ENCODE data around the gene LRRK1. TPM values are rescaled to one million over a fixed set of nuclear protein-coding genes. Genes with fewer than 3 reads are reported as not detected.

Gene LRRK1
- total and polyA plus RNA-seq, 8 donors, result 4.3 to 19.4 (median 11.1) TPM

DNA sequence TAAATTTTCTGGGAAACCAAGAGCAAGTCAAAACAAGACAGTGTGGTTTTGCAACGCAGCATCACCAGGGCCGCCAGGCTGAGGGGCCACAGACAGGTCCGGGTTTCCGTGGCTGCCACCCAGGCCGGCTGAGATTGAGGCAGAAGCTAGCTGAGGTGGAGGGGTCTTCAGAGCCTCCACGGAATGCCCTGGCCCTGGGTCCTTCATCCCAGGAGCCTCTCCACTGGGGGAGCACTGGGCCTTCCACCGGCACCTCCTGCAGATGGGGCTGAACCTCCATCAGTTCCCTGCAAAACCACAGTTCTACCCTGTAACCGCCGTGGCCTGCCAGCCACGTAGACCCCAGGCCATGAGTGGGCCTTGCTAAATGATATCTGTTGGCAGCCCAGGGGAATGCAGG, 180.0 kb downstream of the LRRK1 start:
- DNase-seq (peak in 1 of 6 donors; percentile 21), FAIRE-seq (no peak), ATAC-seq (no peak)
- TF ChIP-seq, protein P1, sequence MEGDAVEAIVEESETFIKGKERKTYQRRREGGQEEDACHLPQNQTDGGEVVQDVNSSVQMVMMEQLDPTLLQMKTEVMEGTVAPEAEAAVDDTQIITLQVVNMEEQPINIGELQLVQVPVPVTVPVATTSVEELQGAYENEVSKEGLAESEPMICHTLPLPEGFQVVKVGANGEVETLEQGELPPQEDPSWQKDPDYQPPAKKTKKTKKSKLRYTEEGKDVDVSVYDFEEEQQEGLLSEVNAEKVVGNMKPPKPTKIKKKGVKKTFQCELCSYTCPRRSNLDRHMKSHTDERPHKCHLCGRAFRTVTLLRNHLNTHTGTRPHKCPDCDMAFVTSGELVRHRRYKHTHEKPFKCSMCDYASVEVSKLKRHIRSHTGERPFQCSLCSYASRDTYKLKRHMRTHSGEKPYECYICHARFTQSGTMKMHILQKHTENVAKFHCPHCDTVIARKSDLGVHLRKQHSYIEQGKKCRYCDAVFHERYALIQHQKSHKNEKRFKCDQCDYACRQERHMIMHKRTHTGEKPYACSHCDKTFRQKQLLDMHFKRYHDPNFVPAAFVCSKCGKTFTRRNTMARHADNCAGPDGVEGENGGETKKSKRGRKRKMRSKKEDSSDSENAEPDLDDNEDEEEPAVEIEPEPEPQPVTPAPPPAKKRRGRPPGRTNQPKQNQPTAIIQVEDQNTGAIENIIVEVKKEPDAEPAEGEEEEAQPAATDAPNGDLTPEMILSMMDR (IDR thresholded peaks at IDR 0.05), result no peak
- intact Hi-C loops (cut with DNase I), result no loop called here
- 85 to 92% methylated on average over 10 of the region's 10 CpGs for WGBS, 2 donors
- no peaks in the 10 kb centered on the region for H3K9me3 ChIP-seq
- H3K27ac ChIP-seq, result no peak overlapping the region
- H3K4me1 ChIP-seq, result no peaks in the 10 kb centered on the region
- no peak overlapping the region for H3K4me3 ChIP-seq
- H3K27me3 ChIP-seq, result no peaks in the 10 kb centered on the region
- H3K36me3 ChIP-seq, result no peaks in the 10 kb centered on the region

DNA sequence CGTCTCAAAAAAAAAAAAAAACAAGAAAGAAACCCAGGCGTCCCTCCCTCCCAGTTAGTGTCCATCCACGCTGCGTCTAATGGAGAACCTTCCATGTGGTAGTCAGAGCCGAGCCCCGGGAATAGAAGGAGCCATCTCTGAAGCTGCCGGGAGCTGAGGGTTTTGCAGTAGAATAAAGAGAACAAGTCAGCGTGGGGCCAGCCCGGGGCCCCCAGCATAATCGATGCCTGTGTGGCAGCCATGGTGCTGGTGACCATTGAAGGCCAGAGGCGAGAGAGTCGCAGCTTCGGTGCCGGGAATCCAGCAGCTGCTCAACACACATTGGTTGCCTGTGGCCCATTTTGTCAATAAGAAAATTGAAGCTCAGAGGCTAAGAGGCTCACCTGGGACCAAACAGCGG, 181.0 kb downstream of the LRRK1 start:
- intact Hi-C loops (cut with DNase I), result no loop called here
- 84 to 87% methylated on average over 15 of the region's 15 CpGs for WGBS, 2 donors
- peak in 2 of 6 donors; percentile 36 to 47 for DNase-seq
- Histone ChIP-seq H3K9me3 (no peaks in the 10 kb centered on the region), H3K27me3 (no peaks in the 10 kb centered on the region), H3K27ac (no peak overlapping the region), H3K4me3 (no peak overlapping the region), H3K4me1 (no peaks in the 10 kb centered on the region), H3K36me3 (no peaks in the 10 kb centered on the region)
- no peak for FAIRE-seq
- ATAC-seq, result no peak
- TF ChIP-seq, protein P1 (IDR thresholded peaks at IDR 0.05), result no peak

DNA sequence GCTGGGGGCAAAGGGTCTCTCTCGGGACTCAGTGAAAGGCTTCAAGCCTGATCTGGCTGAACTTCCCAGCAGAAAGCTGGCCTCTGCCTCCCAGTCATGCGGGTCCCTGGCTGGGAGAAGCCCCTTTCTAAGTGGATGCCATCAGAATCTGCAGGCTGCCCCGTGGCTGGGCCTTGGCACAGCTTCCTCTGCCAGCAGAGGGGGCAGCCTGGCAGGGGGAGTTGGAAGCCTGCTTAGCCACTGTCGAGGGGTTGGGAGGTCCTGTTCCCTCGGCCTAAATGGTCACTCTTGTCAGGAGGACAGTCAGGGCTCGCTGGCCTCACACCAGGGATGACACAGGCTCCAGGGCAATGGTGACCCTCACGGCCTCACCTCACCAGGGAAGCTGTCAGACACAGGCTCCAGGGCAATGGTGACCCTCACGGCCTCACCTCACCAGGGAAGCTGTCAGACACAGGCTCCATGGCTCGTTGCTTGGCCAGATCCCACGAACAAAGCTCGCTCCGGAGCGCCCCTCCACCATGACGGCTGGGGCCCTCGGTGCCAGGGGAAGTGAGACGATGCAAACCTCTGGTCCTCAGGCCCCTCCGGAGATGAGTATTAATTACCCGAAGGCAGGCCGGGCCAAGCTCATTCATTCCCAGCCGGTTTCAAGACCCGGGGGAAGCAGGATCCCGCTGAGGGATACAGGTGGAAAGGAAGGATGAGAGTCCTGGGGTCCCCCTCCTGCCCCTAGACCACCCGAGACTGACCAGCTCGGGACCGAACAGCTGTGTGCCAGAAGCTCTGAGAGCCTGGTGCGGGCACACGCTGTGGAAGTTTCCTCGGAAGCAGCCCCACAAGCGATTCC, 181.7 kb downstream of the LRRK1 start:
- WGBS, 2 donors, result 81 to 88% methylated on average over 29 of the region's 29 CpGs
- Histone ChIP-seq H3K27ac (no peak overlapping the region), H3K4me3 (no peak overlapping the region), H3K4me1 (no peaks in the 10 kb centered on the region), H3K27me3 (no peaks in the 10 kb centered on the region), H3K9me3 (no peaks in the 10 kb centered on the region), H3K36me3 (no peaks in the 10 kb centered on the region)
- DNase-seq (peak in 2 of 6 donors; percentile 17 to 51), FAIRE-seq (no peak), ATAC-seq (no peak)
- TF ChIP-seq, protein P1 (IDR thresholded peaks at IDR 0.05), result no peak
- intact Hi-C loops (cut with DNase I), result no loop called here

DNA sequence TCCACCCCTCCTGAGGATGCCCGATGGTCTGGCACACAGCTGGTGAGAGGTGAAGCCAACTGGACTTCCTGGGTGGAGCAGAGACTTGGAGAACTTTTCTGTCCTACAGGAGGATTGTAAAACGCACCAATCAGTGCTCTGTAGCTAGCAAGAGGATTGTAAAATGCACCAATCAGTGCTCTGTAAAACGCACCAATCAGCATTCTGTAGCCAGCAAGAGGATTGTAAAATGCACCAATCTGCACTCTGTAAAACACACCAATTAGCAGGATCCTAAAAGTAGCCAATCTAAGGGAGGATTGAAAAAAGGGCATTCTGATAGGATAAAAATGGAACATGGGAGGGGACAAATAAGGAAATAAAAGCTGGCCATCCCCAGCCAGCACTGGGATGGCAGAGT, 182.5 kb downstream of the LRRK1 start:
- TF ChIP-seq, protein P1 (IDR thresholded peaks at IDR 0.05), result no peak
- WGBS, 2 donors, result 81 to 94% methylated on average over 3 of the region's 3 CpGs
- no peak for FAIRE-seq

DNA sequence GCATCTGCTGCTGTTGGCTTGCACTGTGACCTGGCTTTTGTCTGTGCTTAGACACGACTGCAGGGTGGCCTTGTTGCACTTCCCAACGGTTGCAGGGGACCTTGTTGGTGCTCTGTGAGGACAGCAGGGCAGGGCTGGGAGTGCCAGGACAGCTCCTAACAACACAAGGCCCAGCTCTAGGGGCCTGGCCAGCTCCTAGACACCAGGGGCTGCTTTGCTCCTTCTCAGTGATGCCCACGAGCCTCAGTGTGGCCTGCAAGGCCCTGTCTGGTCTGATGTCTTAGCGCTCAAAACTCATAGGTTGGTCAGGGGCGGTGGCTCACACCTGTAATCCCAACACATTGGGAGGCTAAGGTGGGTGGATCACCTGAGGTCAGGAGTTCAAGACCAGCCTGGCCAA, 183.6 kb downstream of the LRRK1 start:
- intact Hi-C loops (cut with DNase I), result no loop called here
- Histone ChIP-seq H3K36me3 (no peaks in the 10 kb centered on the region), H3K4me1 (no peaks in the 10 kb centered on the region), H3K27ac (no peak overlapping the region), H3K4me3 (no peak overlapping the region), H3K9me3 (no peaks in the 10 kb centered on the region), H3K27me3 (no peaks in the 10 kb centered on the region)
- DNase-seq, result no peak
- FAIRE-seq, result no peak
- TF ChIP-seq, protein P1 (IDR thresholded peaks at IDR 0.05), result no peak
- WGBS, 2 donors, result 69 to 79% methylated on average over 5 of the region's 5 CpGs
- ATAC-seq, result no peak

More for the DNA sequence above, 182.5 kb downstream of the LRRK1 start:
- ATAC-seq, result no peak
- Histone ChIP-seq H3K36me3 (no peaks in the 10 kb centered on the region), H3K27me3 (no peaks in the 10 kb centered on the region), H3K9me3 (no peaks in the 10 kb centered on the region), H3K27ac (no peak overlapping the region), H3K4me1 (no peaks in the 10 kb centered on the region), H3K4me3 (no peak overlapping the region)
- intact Hi-C loops (cut with DNase I), result no loop called here
- DNase-seq, result peak in 1 of 6 donors; percentile 3
